ENCODE results near the gene DLG5.

The DLG5 gene

GRCh38 chr10:77849039-77849664 lies 77.4 kb downstream of the DLG5 start:
- H3K9ac ChIP-seq (ENCODE audit: low read depth, low read length): no peak overlapping the region
- peaks cover 28% of the 10 kb centered on the region for H3K4me1 ChIP-seq (ENCODE audit: insufficient read depth, low read length)
- no peaks in the 10 kb centered on the region for H3K9me3 ChIP-seq (ENCODE audit: control insufficient read depth, insufficient read depth, low read length)
- no peaks in the 10 kb centered on the region for H3K36me3 ChIP-seq (ENCODE audit: insufficient read depth, low read length)

DNA sequence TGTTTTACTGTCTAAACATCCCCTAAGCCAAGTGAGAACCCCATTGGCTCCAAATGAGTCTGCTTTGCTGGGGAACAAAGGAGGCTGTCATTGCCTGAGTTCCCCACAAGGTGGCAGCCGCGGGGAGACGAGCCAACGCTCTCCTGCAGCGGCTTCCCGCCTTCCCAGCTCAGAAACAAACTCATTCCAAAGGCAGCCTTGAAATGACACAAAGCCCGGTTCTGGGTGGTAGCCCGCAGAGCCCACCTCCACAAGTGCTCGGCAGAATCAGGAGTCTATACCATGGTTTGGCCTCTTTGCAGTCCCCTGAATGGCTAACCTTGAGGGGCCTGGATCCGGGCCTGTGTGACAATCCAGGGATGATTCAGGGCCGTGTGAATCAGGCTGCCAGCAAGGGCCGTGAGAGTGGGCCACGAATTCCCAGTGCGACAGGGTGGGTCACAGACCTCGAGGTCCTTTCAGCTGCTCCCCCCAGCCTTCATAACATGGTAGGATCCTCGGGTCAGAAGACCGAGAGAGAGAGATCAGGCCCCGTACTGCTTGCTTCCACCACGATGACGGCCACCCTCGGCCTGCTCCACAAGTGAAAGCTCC lies 79.7 kb downstream of the DLG5 start:
- H3K4me1 ChIP-seq (ENCODE audit: insufficient read depth, low read length): peaks cover 25% of the 10 kb centered on the region
- no peaks in the 10 kb centered on the region for H3K9me3 ChIP-seq (ENCODE audit: control insufficient read depth, insufficient read depth, low read length)
- H3K9ac ChIP-seq (ENCODE audit: low read depth, low read length): no peak overlapping the region
- peaks cover 7% of the 10 kb centered on the region for H3K36me3 ChIP-seq (ENCODE audit: insufficient read depth, low read length)

GRCh38 chr10:77845451-77845850 lies 81.1 kb downstream of the DLG5 start:
- Histone ChIP-seq H3K4me1 (ENCODE audit: insufficient read depth, low read length) (peaks cover 20% of the 10 kb centered on the region), H3K9me3 (ENCODE audit: control insufficient read depth, insufficient read depth, low read length) (no peaks in the 10 kb centered on the region), H3K36me3 (ENCODE audit: insufficient read depth, low read length) (peaks cover 7% of the 10 kb centered on the region), H3K9ac (ENCODE audit: low read depth, low read length) (no peak overlapping the region)

DNA sequence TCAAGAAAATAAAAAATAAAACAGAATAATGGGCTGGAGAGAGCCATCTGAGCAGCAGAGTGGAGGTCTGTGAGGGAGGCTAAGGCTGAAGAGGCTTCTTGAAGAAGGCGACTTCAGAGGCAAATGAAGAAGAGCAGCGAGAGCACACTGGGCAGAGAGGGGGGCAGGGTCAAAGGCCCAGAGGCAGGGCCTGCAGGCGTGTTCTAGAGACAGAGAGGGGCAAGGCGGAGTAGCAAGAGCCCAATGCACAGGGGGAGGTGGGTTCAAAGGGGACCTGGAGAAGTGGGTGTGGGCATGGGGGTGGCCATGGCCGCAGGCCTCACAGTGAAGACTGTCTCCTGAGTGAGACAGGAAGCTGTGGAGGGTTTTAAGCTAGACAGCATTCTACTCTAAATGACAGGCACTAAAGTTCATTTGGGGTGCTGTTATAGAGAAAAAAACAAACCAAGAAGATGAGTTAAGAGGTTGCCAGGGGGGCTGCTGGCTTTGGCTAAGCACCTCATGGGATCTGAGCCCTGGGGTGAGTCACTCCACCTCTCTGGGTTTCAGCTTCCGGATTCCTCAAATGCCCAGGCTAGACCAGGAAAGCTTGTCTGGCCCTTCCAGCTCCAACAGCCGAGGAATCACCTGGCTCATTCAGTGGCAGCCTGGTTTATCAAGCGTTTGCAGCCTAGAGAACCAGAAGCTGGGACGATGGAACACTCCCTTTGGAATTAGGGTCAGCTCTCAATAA lies 81.7 kb downstream of the DLG5 start:
- peaks cover 20% of the 10 kb centered on the region for H3K4me1 ChIP-seq (ENCODE audit: insufficient read depth, low read length)
- peaks cover 7% of the 10 kb centered on the region for H3K36me3 ChIP-seq (ENCODE audit: insufficient read depth, low read length)
- H3K9ac ChIP-seq (ENCODE audit: low read depth, low read length): 0 out of 2 replicates have a peak overlapping the region, but pooled peaks have one; percentile 8
- no peaks in the 10 kb centered on the region for H3K9me3 ChIP-seq (ENCODE audit: control insufficient read depth, insufficient read depth, low read length)

DNA sequence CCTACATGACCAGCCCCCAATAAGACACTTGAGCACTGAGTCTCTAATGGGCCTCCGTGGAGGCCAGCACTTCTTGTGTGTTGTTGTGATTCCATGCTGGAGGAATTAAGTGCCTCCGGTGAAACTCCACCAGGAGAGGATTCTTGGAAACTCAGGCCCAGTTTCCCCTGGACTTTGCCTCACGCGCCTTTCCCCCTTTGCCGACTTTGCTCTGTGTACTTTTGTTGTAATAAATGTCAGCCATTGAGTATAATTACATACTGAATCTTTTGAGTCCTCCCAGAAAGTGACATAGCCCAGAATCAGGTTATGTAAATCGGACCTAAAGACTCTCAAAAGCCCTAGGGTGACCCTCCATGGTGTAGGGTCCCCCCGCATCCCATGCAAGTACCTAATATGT lies 82.4 kb downstream of the DLG5 start:
- Histone ChIP-seq H3K4me1 (ENCODE audit: insufficient read depth, low read length) (peaks cover 20% of the 10 kb centered on the region), H3K9ac (ENCODE audit: low read depth, low read length) (no peak overlapping the region), H3K9me3 (ENCODE audit: control insufficient read depth, insufficient read depth, low read length) (no peaks in the 10 kb centered on the region), H3K36me3 (ENCODE audit: insufficient read depth, low read length) (peaks cover 7% of the 10 kb centered on the region)

GRCh38 chr10:77843264-77843663 lies 83.3 kb downstream of the DLG5 start:
- Histone ChIP-seq H3K4me1 (ENCODE audit: insufficient read depth, low read length) (peaks cover 20% of the 10 kb centered on the region), H3K9me3 (ENCODE audit: control insufficient read depth, insufficient read depth, low read length) (no peaks in the 10 kb centered on the region), H3K9ac (ENCODE audit: low read depth, low read length) (no peak overlapping the region), H3K36me3 (ENCODE audit: insufficient read depth, low read length) (peaks cover 7% of the 10 kb centered on the region)

DNA sequence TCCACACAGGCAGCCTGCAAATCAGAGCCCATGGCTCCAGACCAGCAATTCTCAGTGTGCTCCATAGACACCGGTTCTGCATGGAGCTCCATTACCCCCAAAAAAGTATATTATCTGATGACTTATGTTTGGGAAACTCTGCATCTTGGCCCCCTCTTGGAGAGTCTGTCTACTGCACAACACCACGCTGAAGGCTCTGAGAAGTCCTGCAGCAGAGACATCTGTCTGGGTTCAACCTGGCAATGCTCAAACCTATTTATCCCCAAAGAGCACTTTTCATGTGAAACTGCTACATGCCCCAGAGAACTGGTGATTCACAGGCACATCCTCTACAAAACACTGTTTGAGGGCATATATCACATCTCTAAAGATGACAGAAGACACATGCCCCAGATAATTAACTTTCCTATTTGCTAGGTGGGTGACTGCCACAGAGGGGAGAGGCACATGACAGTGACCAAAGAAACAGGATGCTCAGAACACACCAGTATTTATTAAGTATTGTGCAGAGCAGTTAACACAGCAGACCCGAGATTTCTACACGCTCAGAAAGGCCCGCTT lies 83.8 kb downstream of the DLG5 start:
- H3K36me3 ChIP-seq (ENCODE audit: insufficient read depth, low read length): peaks cover 7% of the 10 kb centered on the region
- no peak overlapping the region for H3K9ac ChIP-seq (ENCODE audit: low read depth, low read length)
- H3K4me1 ChIP-seq (ENCODE audit: insufficient read depth, low read length): peaks cover 20% of the 10 kb centered on the region
- H3K9me3 ChIP-seq (ENCODE audit: control insufficient read depth, insufficient read depth, low read length): no peaks in the 10 kb centered on the region

- Histone ChIP-seq H3K9ac (ENCODE audit: low read depth, low read length) (no peak overlapping the region), H3K4me1 (ENCODE audit: insufficient read depth, low read length) (peaks cover 17% of the 10 kb centered on the region), H3K9me3 (ENCODE audit: control insufficient read depth, insufficient read depth, low read length) (no peaks in the 10 kb centered on the region), H3K36me3 (ENCODE audit: insufficient read depth, low read length) (peaks cover 7% of the 10 kb centered on the region)
Observed at GRCh38 chr10:77841711-77842375, 84.7 kb downstream of the DLG5 start.

GRCh38 chr10:77840636-77841035 lies 85.9 kb downstream of the DLG5 start:
- peaks cover 7% of the 10 kb centered on the region for H3K36me3 ChIP-seq (ENCODE audit: insufficient read depth, low read length)
- H3K4me1 ChIP-seq (ENCODE audit: insufficient read depth, low read length): peaks cover 15% of the 10 kb centered on the region
- no peaks in the 10 kb centered on the region for H3K9me3 ChIP-seq (ENCODE audit: control insufficient read depth, insufficient read depth, low read length)
- no peak overlapping the region for H3K9ac ChIP-seq (ENCODE audit: low read depth, low read length)

- Histone ChIP-seq H3K36me3 (ENCODE audit: insufficient read depth, low read length) (peaks cover 8% of the 10 kb centered on the region), H3K9me3 (ENCODE audit: control insufficient read depth, insufficient read depth, low read length) (no peaks in the 10 kb centered on the region), H3K4me1 (ENCODE audit: insufficient read depth, low read length) (no peaks in the 10 kb centered on the region), H3K9ac (ENCODE audit: low read depth, low read length) (no peak overlapping the region)
Observed at GRCh38 chr10:77837925-77838595, 88.5 kb downstream of the DLG5 start.

DNA sequence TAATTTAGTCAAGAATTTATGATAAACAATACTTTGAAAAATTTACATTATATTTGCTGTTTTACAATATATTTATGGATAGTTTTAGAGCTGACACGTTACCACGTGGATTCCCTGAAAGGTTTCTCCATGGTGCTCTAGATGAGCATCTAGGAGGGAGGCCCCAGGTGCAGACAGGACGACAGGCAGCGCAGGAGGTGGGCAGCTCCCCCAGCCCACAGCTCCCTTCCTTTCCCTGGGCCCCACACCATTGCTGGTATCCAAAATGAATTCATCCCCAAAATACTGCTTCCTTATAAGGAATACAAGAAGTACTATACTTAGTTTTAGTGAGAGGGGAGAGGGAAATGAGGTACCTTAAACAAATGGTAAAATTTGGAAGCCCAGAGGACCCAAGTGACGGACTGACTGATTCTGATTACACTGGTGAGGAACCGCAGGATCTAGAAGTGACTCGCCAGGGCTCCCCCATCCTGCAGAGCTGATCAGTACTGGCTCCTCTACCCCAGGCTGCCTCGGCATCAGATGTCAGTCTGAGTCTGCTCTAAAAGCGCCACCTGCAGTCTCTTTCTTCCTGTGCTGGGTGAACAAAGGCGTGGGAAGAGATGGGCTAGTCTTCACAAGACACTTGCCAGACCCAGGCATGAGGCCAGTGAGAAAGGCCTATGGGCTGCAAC lies 89.2 kb downstream of the DLG5 start:
- no peaks in the 10 kb centered on the region for H3K4me1 ChIP-seq (ENCODE audit: insufficient read depth, low read length)
- peaks cover 8% of the 10 kb centered on the region for H3K36me3 ChIP-seq (ENCODE audit: insufficient read depth, low read length)
- no peak overlapping the region for H3K9ac ChIP-seq (ENCODE audit: low read depth, low read length)
- no peaks in the 10 kb centered on the region for H3K9me3 ChIP-seq (ENCODE audit: control insufficient read depth, insufficient read depth, low read length)

GRCh38 chr10:77836299-77836820 lies 90.2 kb downstream of the DLG5 start:
- H3K9ac ChIP-seq (ENCODE audit: low read depth, low read length): no peak overlapping the region
- H3K9me3 ChIP-seq (ENCODE audit: control insufficient read depth, insufficient read depth, low read length): no peaks in the 10 kb centered on the region
- peaks cover 11% of the 10 kb centered on the region for H3K36me3 ChIP-seq (ENCODE audit: insufficient read depth, low read length)
- H3K4me1 ChIP-seq (ENCODE audit: insufficient read depth, low read length): no peaks in the 10 kb centered on the region

- H3K9me3 ChIP-seq (ENCODE audit: control insufficient read depth, insufficient read depth, low read length): no peaks in the 10 kb centered on the region
- H3K9ac ChIP-seq (ENCODE audit: low read depth, low read length): no peak overlapping the region
- peaks cover 12% of the 10 kb centered on the region for H3K36me3 ChIP-seq (ENCODE audit: insufficient read depth, low read length)
Observed at GRCh38 chr10:77835669-77836086, 90.9 kb downstream of the DLG5 start.

More at GRCh38 chr10:77835669-77836086, 90.9 kb downstream of the DLG5 start:
- H3K4me1 ChIP-seq (ENCODE audit: insufficient read depth, low read length): no peaks in the 10 kb centered on the region

Measured in ES-I3 (cell line).